ENCODE data around the gene FBXO17.

The FBXO17 gene

DNA sequence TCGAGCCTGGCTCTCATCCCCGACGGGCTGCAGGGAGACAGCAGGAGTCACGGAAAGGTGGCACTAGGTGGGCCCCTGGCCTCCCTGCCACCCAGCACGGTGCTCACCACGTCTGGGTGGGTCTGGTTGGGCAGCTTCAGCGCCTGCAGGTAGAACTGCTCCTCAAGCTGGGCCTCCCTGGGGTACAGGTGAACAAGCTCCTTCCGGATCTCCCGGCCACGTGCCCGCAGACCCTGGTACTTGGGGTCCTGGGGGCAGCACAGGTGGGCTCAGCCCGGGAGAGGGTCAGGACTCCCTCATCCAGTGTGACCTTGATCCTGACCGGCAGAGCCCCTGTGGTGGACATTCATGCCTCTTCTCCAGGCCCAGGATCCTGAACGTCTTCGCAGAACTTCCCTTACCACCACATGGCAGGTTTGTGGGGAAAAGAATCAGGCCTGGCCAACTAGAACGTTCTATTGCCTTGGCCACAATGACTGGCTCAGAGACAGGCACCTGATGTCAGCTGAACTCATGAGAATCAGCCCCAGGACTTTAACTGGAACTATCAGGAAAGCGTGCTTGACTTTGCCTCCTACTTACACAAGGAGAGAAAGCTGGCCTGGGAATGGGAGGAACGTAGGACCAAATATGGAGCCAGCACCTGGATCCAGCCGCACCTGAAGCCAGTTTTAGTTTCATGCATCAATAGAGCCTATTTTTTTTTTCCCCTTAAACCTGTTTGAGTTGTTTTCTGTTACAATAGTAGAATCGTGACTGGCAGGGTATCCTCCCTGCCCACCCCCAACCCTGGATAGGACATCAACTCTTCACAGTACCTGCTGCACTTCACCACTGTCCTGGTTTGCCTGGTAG is 53.9 kb downstream of the FBXO17 start:
- Histone ChIP-seq H3K4me3 (ENCODE audit: low read length, poor library complexity, severe bottlenecking) (no peak overlapping the region), H3K9me2 (replicated peaks; ENCODE audit: low read depth, low read length) (no peaks in the 10 kb centered on the region), H3K36me3 (ENCODE audit: insufficient read depth, low read length) (peaks cover 10% of the 10 kb centered on the region; the same call in 1 of the 2 replicates), H3F3A (ENCODE audit: low read depth) (no peaks in the 10 kb centered on the region), H4K20me1 (ENCODE audit: insufficient read depth, low read length, poor library complexity, severe bottlenecking) (no peaks in the 10 kb centered on the region), H3K9me3 (ENCODE audit: insufficient read depth, low read depth, low read length) (no peaks in the 10 kb centered on the region), H3K79me2 (ENCODE audit: insufficient read depth, low read length) (no peaks in the 10 kb centered on the region), H2AFZ (ENCODE audit: low read length) (no peak overlapping the region), H3K4me1 (ENCODE audit: insufficient read depth, low read length, poor library complexity, severe bottlenecking) (no peaks in the 10 kb centered on the region), H3K4me2 (ENCODE audit: low read depth, low read length, poor library complexity, severe bottlenecking) (no peak overlapping the region), H3K9ac (ENCODE audit: low read depth, low read length, poor library complexity, severe bottlenecking) (no peak overlapping the region), H3K27me3 (ENCODE audit: insufficient read depth, low read length, poor library complexity, severe bottlenecking) (no peaks in the 10 kb centered on the region)
- TF ChIP-seq, protein P1, sequence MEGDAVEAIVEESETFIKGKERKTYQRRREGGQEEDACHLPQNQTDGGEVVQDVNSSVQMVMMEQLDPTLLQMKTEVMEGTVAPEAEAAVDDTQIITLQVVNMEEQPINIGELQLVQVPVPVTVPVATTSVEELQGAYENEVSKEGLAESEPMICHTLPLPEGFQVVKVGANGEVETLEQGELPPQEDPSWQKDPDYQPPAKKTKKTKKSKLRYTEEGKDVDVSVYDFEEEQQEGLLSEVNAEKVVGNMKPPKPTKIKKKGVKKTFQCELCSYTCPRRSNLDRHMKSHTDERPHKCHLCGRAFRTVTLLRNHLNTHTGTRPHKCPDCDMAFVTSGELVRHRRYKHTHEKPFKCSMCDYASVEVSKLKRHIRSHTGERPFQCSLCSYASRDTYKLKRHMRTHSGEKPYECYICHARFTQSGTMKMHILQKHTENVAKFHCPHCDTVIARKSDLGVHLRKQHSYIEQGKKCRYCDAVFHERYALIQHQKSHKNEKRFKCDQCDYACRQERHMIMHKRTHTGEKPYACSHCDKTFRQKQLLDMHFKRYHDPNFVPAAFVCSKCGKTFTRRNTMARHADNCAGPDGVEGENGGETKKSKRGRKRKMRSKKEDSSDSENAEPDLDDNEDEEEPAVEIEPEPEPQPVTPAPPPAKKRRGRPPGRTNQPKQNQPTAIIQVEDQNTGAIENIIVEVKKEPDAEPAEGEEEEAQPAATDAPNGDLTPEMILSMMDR (conservative IDR thresholded peaks at IDR 0.05; ENCODE audit: low read length) = no peak
- no peak for TF ChIP-seq EZH2phosphoT487 (IDR thresholded peaks at IDR 0.05; ENCODE audit: borderline replicate concordance)

DNA sequence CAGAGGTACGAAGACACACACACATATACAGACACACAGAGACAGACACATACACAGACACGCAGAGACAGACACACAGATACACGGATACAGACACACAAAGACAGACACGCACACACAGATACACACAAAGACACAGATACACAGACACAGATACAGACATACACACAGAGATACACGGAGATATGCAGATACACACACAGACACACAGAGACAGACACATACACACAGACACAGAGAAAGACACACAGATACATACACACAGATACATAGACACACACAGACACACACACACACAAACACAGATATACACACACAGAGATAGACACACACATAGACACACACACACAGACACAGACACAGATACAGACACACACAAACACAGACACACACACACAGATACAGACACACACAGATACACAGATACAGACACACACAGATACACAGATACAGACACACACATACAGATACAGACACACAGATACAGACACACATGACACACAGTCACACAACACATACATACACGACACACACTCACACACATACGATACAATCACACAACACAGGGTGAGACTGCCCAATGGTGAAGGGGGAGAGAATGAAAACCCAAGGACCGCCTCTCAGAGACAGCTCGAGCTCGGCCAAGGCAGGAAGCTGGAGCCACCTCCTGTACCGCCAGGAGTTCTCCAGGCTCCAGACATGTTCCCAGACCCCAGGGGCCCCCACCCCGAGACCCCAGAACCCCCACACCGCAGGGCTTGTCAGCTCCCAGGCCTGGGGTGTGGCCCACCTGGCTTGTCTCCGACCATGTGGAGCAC is 54.7 kb downstream of the FBXO17 start:
- no peaks in the 10 kb centered on the region for H3K79me2 ChIP-seq (ENCODE audit: insufficient read depth, low read length)
- H3K4me3 ChIP-seq (ENCODE audit: low read length, poor library complexity, severe bottlenecking) = no peak overlapping the region
- no peaks in the 10 kb centered on the region for H3K4me1 ChIP-seq (ENCODE audit: insufficient read depth, low read length, poor library complexity, severe bottlenecking)
- no peaks in the 10 kb centered on the region for H4K20me1 ChIP-seq (ENCODE audit: insufficient read depth, low read length, poor library complexity, severe bottlenecking)
- no peak for TF ChIP-seq EZH2phosphoT487 (IDR thresholded peaks at IDR 0.05; ENCODE audit: borderline replicate concordance)
- TF ChIP-seq, protein P1 (conservative IDR thresholded peaks at IDR 0.05; ENCODE audit: low read length) = no peak
- no peaks in the 10 kb centered on the region for H3K9me3 ChIP-seq (ENCODE audit: insufficient read depth, low read depth, low read length)
- no peak overlapping the region for H2AFZ ChIP-seq (ENCODE audit: low read length)
- H3K4me2 ChIP-seq (ENCODE audit: low read depth, low read length, poor library complexity, severe bottlenecking) = no peak overlapping the region
- no peaks in the 10 kb centered on the region for H3F3A ChIP-seq (ENCODE audit: low read depth)
- no peak overlapping the region for H3K9ac ChIP-seq (ENCODE audit: low read depth, low read length, poor library complexity, severe bottlenecking)
- no peaks in the 10 kb centered on the region for H3K9me2 ChIP-seq (replicated peaks; ENCODE audit: low read depth, low read length)
- no peaks in the 10 kb centered on the region for H3K27me3 ChIP-seq (ENCODE audit: insufficient read depth, low read length, poor library complexity, severe bottlenecking)
- H3K36me3 ChIP-seq (ENCODE audit: insufficient read depth, low read length) = peaks cover 10% of the 10 kb centered on the region; the same call in 1 of the 2 replicates

GRCh38 chr19:38919837-38920601 is 55.5 kb downstream of the FBXO17 start:
- no peaks in the 10 kb centered on the region for H3K4me1 ChIP-seq (ENCODE audit: insufficient read depth, low read length, poor library complexity, severe bottlenecking)
- H3K9me3 ChIP-seq (ENCODE audit: insufficient read depth, low read depth, low read length) = no peaks in the 10 kb centered on the region
- H3K36me3 ChIP-seq (ENCODE audit: insufficient read depth, low read length) = peaks cover 10% of the 10 kb centered on the region; the same call in 1 of the 2 replicates
- H2AFZ ChIP-seq (ENCODE audit: low read length) = no peak overlapping the region
- no peaks in the 10 kb centered on the region for H4K20me1 ChIP-seq (ENCODE audit: insufficient read depth, low read length, poor library complexity, severe bottlenecking)
- H3K4me2 ChIP-seq (ENCODE audit: low read depth, low read length, poor library complexity, severe bottlenecking) = no peak overlapping the region
- no peaks in the 10 kb centered on the region for H3K27me3 ChIP-seq (ENCODE audit: insufficient read depth, low read length, poor library complexity, severe bottlenecking)
- no peaks in the 10 kb centered on the region for H3F3A ChIP-seq (ENCODE audit: low read depth)
- no peak overlapping the region for H3K9ac ChIP-seq (ENCODE audit: low read depth, low read length, poor library complexity, severe bottlenecking)
- no peak overlapping the region for H3K4me3 ChIP-seq (ENCODE audit: low read length, poor library complexity, severe bottlenecking)
- TF ChIP-seq, protein P1 (conservative IDR thresholded peaks at IDR 0.05; ENCODE audit: low read length) = no peak
- TF ChIP-seq EZH2phosphoT487 (IDR thresholded peaks at IDR 0.05; ENCODE audit: borderline replicate concordance) = no peak
- no peaks in the 10 kb centered on the region for H3K79me2 ChIP-seq (ENCODE audit: insufficient read depth, low read length)
- H3K9me2 ChIP-seq (replicated peaks; ENCODE audit: low read depth, low read length) = no peaks in the 10 kb centered on the region
